Activated T-cell treated with anti-CD3 and anti-CD28 coated beads for 1 hour (primary cell): ENCODE measurements around the gene MVD.
A peak's percentile ranks its signal among the peaks of the same experiment; 100 is the strongest.

Experiments
- DNase-seq: peaks from one replicate; pipeline ENCODE4 v3.0.0-alpha.2; 2020; ENCODE audit warnings: low read depth

MVD gene

DNA sequence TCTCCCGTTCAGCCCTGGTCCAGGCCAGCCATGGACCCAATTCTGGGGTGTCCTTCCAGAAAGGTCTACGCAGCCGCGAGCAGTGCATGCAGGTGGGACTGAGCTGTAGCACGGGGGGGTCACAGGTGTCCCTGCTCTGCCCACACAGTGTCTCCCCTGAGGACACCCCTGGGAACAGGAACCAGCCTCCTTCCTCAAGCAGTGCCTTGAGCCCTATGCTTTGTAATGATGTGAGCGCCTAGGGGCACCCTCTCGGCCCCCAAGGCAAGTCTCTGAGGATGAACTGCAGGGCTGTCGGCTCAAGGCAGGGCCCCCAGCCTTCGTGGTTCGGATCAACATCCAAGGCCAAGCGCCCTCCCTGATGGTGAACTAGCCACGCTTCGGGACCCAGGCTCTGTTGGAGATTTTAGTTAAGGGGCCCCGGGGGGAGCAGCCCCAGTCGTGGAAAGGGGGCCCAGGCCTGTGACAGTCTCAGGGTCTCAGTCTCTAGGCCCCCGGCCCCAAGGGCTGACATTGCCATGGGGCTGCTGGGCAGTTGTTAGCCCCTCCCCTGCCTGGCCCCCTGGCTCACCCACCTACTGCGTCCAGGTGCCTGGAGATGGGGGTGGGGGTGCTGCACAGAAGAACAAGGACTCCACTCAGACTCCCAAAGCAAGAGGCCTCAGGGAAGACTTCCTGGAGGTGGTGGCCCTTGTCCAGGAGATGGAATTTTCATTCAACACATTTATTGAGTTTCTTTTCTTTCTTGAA, 22.2 kb downstream of the MVD start:
- DNase-seq, result no peak

DNA sequence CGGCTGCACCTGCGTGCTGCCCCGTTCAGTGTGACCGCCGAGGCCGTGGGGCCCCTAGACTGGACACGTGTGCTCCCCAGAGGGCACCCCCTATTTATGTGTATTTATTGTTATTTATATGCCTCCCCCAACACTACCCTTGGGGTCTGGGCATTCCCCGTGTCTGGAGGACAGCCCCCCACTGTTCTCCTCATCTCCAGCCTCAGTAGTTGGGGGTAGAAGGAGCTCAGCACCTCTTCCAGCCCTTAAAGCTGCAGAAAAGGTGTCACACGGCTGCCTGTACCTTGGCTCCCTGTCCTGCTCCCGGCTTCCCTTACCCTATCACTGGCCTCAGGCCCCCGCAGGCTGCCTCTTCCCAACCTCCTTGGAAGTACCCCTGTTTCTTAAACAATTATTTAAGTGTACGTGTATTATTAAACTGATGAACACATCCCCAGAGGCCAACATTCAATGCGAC, 22.8 kb downstream of the MVD start:
- DNase-seq, result no peak

DNA sequence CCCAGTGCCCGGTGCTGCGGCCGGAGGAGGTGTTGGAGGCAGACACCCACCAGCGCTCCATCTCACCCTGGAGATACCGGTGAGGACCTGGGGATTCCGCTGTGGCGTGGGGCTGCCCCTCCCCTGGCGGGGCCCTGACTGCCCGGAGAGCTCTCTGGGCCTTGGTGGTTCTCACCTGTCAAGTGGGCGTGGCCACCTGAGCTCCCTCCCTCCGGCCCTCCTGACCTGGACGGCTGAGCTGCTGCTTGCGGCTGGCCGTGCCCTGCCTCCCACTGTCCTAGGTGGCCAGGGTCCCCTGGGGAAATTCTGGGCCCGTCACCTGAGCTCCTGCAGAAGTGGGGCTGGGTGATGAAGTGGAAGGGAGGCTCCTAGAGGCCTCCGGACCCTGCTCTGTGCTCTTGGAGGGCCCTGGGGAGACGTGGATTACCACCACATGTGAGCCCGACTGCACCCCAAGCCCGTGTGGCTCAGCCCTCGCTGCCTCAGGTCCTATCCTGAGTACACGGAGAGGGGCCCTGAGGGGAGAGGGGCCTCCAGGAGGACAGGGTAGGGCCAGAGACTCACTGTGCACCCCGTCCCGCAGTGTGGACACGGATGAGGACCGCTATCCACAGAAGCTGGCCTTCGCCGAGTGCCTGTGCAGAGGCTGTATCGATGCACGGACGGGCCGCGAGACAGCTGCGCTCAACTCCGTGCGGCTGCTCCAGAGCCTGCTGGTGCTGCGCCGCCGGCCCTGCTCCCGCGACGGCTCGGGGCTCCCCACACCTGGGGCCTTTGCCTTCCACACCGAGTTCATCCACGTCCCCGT, 23.5 kb downstream of the MVD start:
- DNase-seq, result no peak

DNA sequence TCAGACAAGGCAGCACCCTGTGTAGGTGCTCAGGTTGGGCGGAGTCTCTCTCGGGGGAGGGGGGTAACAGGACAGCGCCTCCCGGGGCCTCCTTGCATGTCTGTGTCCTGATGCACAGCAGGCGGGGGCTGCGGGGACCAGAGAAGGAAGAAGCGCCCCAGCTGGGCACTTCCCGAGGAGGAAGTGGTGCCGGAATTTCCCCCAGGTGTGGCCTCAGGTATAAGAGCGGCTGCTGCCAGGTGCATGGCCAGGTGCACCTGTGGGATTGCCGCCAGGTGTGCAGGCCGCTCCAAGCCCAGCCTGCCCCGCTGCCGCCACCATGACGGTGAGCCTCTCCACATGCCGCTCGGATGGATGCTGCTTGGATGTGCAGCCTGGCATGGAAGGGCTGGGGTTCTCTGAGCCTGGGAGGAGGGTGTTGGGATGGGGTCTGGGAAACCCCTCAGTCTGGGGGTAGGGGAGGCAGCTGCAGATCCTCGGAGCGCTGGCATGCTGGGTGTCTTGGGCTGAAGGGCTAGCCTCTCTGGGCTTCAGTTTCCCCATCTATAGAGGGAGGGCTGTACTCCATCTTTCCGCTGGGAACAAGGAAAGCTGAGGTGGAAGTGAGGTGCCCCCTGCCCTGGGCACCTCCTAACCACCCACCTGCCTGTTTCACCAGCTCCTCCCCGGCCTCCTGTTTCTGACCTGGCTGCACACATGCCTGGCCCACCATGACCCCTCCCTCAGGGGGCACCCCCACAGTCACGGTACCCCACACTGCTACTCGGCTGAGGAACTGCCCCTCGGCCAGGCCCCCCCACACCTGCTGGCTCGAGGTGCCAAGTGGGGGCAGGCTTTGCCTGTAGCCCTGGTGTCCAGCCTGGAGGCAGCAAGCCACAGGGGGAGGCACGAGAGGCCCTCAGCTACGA, 24.3 kb downstream of the MVD start, which contains the start of gene IL17C:
Gene IL17C, plus strand, starts transcription at position 250 of the 908 bp plus-strand sequence. Its CDS starts 70 bp downstream, at position 320.
- DNase-seq, result no peak

DNA sequence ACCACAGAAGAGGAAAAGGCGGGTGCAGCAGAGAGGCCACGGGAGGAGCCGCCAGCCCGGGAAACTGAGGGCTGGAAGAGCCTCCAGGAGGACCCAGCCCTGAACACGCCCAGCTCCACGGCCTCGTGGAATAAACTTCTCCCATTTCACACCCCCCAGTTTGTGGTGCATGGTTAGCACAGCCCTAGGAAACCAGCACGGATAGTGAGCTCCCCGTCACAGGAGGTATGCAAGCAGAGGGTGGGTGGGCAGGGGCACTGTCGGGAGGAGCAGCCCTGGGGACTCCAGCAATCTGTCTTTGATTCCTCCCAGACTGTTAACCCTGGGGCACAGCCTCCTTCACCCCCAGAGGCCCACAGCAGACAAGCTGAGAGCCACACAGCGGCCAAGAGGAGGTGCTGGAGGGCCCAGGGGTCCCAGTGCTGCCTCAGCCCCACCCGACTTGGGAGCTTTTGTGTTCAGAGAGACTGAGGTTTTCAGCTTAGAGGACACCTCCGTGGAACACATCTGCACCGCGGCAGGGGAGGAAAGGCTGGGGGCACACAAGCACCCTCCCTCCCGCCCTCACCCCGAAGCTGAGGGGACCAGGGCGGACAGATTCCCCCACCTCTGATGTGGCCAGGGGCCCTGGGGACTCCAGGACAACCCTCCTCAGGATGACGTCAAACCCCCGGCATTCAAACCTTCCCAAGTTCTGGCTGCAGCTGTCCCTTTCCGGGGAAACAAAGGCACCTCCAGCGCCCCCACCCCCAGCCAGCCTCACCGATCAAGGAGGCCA, 26.2 kb downstream of the MVD start:
- DNase-seq, result no peak

DNA sequence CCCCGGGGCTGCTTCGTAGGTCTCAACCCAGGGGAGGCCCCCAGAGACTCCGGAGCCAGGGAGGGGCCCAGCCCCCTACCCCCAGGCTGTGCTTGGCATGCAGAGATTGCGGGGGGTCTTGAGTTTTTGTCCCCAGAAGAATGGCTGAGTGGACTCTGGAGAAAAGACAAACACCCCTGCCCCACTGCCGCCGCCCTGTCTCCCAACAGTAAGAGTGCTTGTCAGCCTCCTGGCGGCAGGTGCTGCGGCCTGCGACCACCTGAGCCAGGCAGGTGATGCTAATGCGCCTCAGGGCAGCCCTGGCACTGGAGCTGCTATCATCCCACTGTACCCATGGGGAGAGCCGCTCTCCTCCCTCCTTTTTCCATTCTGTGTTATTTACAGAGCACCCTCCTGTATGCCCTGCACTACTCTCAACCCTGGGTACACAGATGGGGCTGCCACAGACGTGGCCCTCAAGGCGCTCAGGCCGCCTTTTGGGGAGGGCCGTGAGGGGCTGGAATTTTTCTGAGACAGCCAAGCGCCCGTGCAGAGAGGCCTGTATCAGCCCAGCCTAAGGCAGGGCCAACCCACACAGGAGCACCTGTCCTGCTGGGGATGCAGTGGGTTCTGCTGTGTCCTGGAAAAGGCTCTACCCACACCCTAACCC, 27.1 kb downstream of the MVD start:
- no peak for DNase-seq

GRCh38 chr16:88634994-88635670, 27.8 kb downstream of the MVD start:
- DNase-seq, result no peak

DNA sequence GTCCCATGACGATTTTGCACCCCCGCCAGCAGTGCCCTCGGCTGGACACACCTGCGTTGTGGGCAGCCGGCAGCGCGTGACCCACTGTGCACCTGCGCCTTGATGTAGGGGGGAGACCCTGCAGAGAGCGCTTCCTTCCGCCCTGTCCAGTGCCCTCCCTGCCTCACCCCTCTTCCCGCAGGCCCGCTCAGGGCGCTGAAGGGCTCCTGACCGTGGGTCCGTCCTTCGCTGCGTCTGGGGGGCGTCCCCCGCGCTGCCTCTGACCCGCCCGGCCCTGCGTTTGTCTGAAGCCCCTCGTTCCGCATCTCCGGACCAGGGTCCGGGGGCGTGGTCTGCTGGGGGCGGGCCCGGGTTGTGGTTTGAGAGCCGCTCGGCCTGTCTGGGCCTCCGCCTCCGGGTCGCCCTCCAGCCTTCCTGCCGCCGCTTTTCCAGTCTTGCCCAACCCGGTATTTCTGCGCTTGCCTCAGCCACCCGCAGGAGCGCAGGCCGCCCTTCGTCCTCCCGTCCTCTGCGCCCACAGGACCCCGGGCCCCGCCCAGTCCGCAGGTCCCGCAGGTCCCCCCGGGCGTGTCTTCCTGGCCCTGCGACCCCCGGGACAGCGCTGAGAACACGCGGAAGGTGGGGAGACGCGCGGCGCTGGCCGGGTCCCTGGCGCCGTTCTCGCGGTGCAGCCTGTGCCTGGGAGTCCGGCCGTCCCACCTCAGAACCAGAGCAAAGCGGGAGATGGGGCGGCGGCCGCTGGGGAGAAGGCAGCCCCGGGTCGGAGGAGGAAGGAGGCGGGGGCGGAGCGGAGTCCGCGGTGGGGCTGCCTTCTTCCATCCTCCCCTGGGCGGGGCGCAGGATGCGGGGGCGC, 28.5 kb downstream of the MVD start:
- peak; percentile 50 for DNase-seq

- DNase-seq, result no peak
Observed at GRCh38 chr16:88633684-88634140, 29.2 kb downstream of the MVD start.

DNA sequence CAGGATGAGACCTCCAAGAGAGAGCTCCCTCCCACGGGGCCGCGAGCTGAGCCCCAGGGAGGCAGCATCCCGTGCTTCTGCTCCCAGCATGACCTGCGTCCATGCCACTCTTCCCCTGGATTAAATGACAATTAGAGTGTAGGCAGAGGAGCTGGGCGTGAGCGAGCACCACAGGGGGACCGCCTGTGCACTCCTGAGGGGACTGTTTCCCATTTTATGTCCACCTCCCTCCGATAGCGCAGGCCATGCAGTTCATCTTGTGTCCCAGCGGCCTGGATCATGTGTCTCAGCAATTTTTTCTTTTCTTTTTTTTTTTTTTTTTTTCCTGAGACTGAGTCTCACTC, 30.3 kb downstream of the MVD start:
- DNase-seq, result no peak

DNA sequence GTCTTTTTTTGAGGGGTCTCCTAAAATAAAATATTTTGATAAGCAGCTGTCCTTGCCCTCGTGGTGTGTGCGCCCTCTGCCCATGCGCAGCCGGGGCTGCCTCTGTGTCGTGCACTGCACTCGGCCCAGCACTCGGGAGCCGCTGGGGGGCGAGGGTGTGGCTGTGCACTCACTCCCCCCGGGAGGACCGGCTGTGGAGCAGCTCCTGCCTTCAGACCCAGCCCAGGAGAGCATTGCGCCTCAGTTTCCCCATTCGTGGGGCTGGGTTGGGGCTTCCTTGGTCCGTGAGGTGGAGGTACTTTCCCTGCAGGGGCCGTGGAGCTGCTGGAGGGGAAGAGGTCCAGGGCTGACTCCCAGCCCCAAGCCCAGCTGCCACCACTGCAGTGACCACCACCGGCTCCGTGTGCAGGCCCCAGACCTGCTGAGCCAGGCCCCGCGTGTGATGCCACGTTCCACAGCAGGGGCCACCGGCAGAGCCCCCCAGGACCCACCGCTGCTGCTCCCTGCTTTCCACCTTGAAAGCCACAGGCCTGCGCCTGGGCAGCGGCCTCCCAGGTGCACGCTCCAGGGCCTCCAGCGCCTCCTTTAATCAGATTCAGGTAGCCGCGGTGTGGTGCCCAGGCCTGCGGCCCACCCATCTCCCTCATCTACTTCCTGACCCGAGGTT, 30.8 kb downstream of the MVD start:
- DNase-seq, result no peak

DNA sequence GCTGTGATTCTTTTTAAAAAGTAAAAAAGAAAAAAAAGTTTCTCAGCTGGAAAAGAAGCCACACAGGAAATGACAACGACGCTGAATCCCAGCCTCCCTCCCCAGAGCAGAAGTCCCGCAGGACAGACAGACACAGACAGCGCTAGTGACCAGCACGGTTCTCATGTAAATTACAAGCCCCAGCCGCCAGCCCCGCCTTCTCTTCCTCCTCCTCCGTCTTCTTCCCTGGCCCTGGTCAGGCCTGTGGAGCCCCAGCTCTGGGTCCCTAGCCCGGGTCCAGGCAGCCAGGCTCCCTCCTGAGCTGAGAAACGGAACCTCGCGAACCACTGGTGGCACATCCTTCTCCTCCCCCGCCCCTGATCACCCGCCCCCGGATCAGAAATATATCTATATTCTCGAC, 31.5 kb downstream of the MVD start:
- no peak for DNase-seq

GRCh38 chr16:88630941-88631340, 31.9 kb downstream of the MVD start:
- DNase-seq, result no peak

DNA sequence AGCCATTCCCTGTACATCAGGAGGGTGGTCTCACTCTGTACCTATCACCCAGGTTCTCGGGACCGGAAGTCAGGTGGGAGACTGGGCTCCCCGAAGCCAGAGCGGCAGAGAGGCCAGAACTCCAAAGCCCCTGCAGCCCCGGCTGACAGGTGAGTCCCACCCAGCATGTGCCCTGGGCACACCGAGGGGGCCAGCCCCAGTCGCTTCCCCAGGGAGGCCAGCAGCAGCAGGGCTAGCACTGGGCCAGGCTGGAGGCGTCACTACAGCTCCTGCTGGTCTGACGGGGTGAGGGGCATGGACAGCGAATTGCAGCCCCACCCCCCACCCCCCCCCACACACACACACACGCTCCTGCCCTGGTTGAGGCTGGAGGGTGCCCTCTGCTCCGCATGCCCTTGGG, 32.5 kb downstream of the MVD start:
- no peak for DNase-seq

DNA sequence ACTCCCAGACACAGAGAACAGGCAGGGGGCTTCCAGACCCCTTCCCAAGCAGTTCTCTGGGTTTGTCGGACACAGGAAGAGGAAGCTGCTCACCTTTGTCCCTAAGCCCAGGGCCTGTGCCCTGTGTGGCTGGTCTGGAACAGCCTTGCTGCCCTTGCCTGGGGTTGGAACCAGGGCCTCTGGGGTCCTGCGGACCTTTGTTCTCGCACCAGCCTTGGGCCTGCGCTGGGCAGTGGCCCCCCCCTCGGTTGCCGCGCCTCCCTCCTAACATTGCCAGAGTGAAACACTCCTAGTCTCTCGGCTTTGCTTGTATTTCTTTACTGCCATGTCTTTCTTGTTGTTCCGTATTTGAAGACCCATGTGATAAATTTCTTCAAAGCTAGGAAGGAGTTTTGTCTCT, 33.1 kb downstream of the MVD start:
- no peak for DNase-seq

GRCh38 chr16:88628512-88628974, 34.3 kb downstream of the MVD start:
- DNase-seq, result no peak

- no peak for DNase-seq
Observed at GRCh38 chr16:88627531-88628411, 35.1 kb downstream of the MVD start.

DNA sequence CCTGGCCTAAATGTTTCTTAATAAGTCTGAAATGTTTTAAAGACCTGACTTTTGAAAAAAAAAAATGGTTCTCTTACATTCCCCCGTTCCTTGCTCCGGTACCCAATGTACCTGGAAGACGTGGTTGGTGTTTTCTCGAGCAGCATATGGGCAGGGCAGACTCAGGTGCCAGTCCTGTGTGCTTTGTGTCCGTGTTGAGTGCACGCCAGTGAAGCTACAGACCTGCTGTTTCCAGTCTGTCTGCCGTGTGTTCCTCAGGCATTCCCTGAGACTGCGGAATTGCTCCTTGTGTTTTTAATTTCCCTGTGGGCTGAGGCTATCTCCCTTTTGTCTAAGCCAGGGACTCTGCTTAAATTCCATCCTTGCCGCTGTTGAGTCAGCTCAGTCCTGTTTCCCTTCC, 36.2 kb downstream of the MVD start:
- DNase-seq, result no peak
